ENCODE measurements around the gene KLHDC8A. TPM values are rescaled to one million over a fixed set of nuclear protein-coding genes. Genes with fewer than 3 reads are reported as not detected.

The KLHDC8A gene
- total and polyA plus RNA-seq, 9 of the 15 experiments (the other 6 are each of a cell fraction or from before 2014, with no cell fraction given): 0.01 to 0.54 (median 0.04) TPM; not detected in 6

- TF ChIP-seq HMGXB4 (CRISPR knock-in tag; IDR thresholded peaks at IDR 0.05) (no peak), ZNF717 (CRISPR knock-in tag; IDR thresholded peaks at IDR 0.05) (no peak), ZNF232 (CRISPR knock-in tag; IDR thresholded peaks at IDR 0.05) (no peak), CGGBP1 (CRISPR knock-in tag; IDR thresholded peaks at IDR 0.05) (no peak), ZBTB7A (IDR thresholded peaks at IDR 0.05; ENCODE audit: borderline replicate concordance, control insufficient read depth, low read depth, low read length) (no peak), CSDE1 (IDR thresholded peaks at IDR 0.05) (no peak), ZNF354B (CRISPR knock-in tag; IDR thresholded peaks at IDR 0.05) (no peak)
Measured at GRCh38 chr1:205371871-205372660, 15.3 kb upstream of the KLHDC8A start (continued).

GRCh38 chr1:205370780-205371179, 14.1 kb upstream of the KLHDC8A start:
- ChIA-PET CTCF (ENCODE audit: low intra/inter-chr PET ratio) (no interaction called here), POLR2A (interaction anchor here (0.6 kb wide), 1 partner anchor 173 kb away, joined by 3 read pairs; no protein-coding TSS in a partner anchor)
- Histone ChIP-seq H3K4me1 (replicated peaks in 1 of 2; ENCODE audit: control insufficient read depth in 2 of 2, insufficient read depth in 2 of 2, low read length in 2 of 2) (peaks cover 0 to 2% of the 10 kb centered on the region in 2 experiments; a peak in 1 of 5 replicates), H3K9me3 (replicated peaks; ENCODE audit: control insufficient read depth, insufficient read depth, low read depth, low read length) (no peaks in the 10 kb centered on the region), H3K36me3 (ENCODE audit: control insufficient read depth, insufficient read depth, low read length) (no peaks in the 10 kb centered on the region), H3K9ac (ENCODE audit: insufficient read depth in 1 of 2, low read depth in 2 of 2, low read length in 2 of 2) (no peak overlapping the region), H3K9me1 (ENCODE audit: control insufficient read depth, insufficient read depth, low read length) (no peaks in the 10 kb centered on the region), H3K4me3 (no peak overlapping the region), H3K4me2 (ENCODE audit: insufficient read depth, low read length) (no peak overlapping the region), H3K27me3 (ENCODE audit: control insufficient read depth in 2 of 2, insufficient read depth in 2 of 2, low read length in 2 of 2) (peaks cover 40 to 66% of the 10 kb centered on the region in 2 experiments), H2AFZ (ENCODE audit: low read depth, low read length) (no peak overlapping the region), H4K20me1 (replicated peaks; ENCODE audit: control insufficient read depth, insufficient read depth, low read length) (peaks cover 4% of the 10 kb centered on the region; the same call in 1 of the 2 replicates), H3K27ac (ENCODE audit: extremely low read depth, low read depth, low read length) (no peak overlapping the region), H3K79me2 (ENCODE audit: control insufficient read depth, insufficient read depth, low read length) (no peaks in the 10 kb centered on the region)
- no TSS peak for BruUV-seq (replicated peaks)
- ATAC-seq (no peak), DNase-seq (ENCODE audit: extremely low read depth in 1 of 4, low spot score in 3 of 4) (no peak), FAIRE-seq (no peak)
- in situ Hi-C loops (cut with MboI): no loop called here
- intact Hi-C loops (cut with micrococcal nuclease): no loop called here
- TF ChIP-seq ZNF449 (CRISPR knock-in tag; IDR thresholded peaks at IDR 0.05) (no peak), ETV1 (tag; conservative IDR thresholded peaks at IDR 0.05; ENCODE audit: low read depth) (no peak), ZNF609 (CRISPR knock-in tag; IDR thresholded peaks at IDR 0.05; ENCODE audit: borderline replicate concordance) (no peak), SUPT5H (IDR thresholded peaks at IDR 0.05) (no peak), NUFIP1 (IDR thresholded peaks at IDR 0.05; ENCODE audit: partially characterized antibody) (no peak), BHLHE40 (IDR thresholded peaks at IDR 0.05; ENCODE audit: low read length) (no peak)
